Lower leg skin (tissue), 3 donors: Measurements from ENCODE around the gene KCNG4.

Experiments
- POLR2A ChIP-seq, 2 donors: fragments of 450-650 bp; IDR thresholded peaks; one replicate each; pipeline ENCODE4 v1.6.1; 2016 to 2017; ENCODE audit warnings: antibody characterized with exemption in 2 of 2, mild to moderate bottlenecking in 1 of 2, moderate library complexity in 1 of 2
- TF ChIP-seq, protein P1 (sequence below), 3 donors: fragments of 450-650 bp; IDR thresholded peaks; one replicate each; pipeline ENCODE4 v1.5.1; 2016; ENCODE audit warnings: antibody characterized with exemption in 3 of 3, mild to moderate bottlenecking in 3 of 3, moderate library complexity in 2 of 3

DNA sequence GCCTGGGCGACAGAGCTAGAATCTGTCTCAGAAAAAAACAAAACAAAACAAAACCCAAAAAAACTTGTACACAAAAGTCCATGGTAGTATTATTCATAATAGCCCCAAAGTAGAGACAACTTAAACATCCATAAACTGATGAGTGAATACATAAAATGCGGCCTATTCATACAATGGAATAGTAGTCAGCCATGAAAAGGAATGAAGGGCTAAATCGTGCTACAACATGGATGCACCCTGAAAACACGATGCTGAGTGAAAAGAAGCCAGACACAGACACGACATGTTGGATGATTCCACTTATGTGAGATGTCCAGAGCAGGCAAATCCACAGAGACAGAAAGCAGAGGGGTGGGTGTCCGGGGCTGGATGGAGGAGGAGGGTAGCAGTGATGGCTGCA is 12.3 kb downstream of the KCNG4 start:
- TF ChIP-seq, protein P1, sequence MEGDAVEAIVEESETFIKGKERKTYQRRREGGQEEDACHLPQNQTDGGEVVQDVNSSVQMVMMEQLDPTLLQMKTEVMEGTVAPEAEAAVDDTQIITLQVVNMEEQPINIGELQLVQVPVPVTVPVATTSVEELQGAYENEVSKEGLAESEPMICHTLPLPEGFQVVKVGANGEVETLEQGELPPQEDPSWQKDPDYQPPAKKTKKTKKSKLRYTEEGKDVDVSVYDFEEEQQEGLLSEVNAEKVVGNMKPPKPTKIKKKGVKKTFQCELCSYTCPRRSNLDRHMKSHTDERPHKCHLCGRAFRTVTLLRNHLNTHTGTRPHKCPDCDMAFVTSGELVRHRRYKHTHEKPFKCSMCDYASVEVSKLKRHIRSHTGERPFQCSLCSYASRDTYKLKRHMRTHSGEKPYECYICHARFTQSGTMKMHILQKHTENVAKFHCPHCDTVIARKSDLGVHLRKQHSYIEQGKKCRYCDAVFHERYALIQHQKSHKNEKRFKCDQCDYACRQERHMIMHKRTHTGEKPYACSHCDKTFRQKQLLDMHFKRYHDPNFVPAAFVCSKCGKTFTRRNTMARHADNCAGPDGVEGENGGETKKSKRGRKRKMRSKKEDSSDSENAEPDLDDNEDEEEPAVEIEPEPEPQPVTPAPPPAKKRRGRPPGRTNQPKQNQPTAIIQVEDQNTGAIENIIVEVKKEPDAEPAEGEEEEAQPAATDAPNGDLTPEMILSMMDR (IDR thresholded peaks at IDR 0.05) = no peak
- TF ChIP-seq POLR2A (IDR thresholded peaks at IDR 0.05) = no peak
